ENCODE data around the gene GABBR2. TPM values are rescaled to one million over a fixed set of nuclear protein-coding genes. Genes with fewer than 3 reads are reported as not detected.

The GABBR2 gene
- total and polyA plus RNA-seq, 2 experiments from 2014 or later: 0.89 to 1.3 TPM

GRCh38 chr9:98370976-98371315, 337.8 kb downstream of the GABBR2 start (continued):
- TF ChIP-seq ZNF462 (CRISPR knock-in tag; IDR thresholded peaks at IDR 0.05): no peak
- TF ChIP-seq, protein P1, sequence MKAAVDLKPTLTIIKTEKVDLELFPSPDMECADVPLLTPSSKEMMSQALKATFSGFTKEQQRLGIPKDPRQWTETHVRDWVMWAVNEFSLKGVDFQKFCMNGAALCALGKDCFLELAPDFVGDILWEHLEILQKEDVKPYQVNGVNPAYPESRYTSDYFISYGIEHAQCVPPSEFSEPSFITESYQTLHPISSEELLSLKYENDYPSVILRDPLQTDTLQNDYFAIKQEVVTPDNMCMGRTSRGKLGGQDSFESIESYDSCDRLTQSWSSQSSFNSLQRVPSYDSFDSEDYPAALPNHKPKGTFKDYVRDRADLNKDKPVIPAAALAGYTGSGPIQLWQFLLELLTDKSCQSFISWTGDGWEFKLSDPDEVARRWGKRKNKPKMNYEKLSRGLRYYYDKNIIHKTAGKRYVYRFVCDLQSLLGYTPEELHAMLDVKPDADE (IDR thresholded peaks at IDR 0.05): no peak

DNA sequence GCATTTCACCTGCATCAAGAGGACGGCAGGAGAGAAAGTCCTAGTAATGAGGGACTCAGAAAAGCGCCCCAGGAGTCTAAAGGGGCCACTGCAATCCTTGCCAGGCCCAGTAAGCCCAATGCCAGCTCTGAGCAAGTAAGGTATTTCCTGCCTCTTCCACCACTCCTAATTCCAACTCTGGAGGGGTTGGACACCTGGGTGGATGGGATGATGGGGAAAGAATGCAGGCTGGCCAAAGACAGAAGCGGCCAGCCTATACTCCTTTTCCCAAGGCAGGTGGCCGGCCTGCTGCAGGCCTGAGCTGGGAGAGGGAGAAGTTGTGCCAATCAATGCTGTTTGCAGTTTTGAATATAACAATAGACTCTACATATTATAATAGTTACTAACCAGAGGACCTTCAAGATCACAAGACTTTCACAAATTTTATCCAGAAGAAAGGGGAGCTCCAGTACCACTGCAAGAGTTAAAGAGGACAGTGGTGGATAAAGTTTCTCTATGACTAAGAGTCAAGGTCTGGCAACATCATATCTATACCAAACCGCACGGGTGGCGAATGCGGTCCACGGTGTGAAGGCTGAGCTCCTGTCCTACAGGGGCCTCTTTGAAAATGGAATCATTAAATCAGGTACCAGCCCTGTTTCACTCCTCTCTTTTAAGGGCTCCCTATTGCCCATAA, 338.3 kb downstream of the GABBR2 start:
- no peaks in the 10 kb centered on the region for H3K9me2 ChIP-seq (ENCODE audit: insufficient read depth)
- no peaks in the 10 kb centered on the region for H3K4me1 ChIP-seq (ENCODE audit: insufficient read depth)
- no peak overlapping the region for H3K4me2 ChIP-seq
- peaks cover 8% of the 10 kb centered on the region for H3K4me1 Mint-ChIP-seq
- DNase-seq (ENCODE audit: low spot score): no peak
- peaks cover 3% of the 10 kb centered on the region; the same call in 1 of the 2 replicates for H3K36me3 ChIP-seq (ENCODE audit: insufficient read depth)
- H3K4me3 Mint-ChIP-seq: no peak overlapping the region
- peaks cover 2% of the 10 kb centered on the region for H3K27me3 Mint-ChIP-seq (ENCODE audit: insufficient read depth, low read depth, poor library complexity)
- no peak for ATAC-seq
- no peak overlapping the region for H2AFZ ChIP-seq
- H3K27ac Mint-ChIP-seq: no peak overlapping the region
- H3K79me2 ChIP-seq (replicated peaks; ENCODE audit: insufficient read depth): no peaks in the 10 kb centered on the region
- H3K9me3 Mint-ChIP-seq: peaks cover 16% of the 10 kb centered on the region
- no peak overlapping the region for H3K27ac ChIP-seq (ENCODE audit: low read depth)
- H3F3A ChIP-seq (replicated peaks; ENCODE audit: low read depth): no peaks in the 10 kb centered on the region
- peaks cover under 1% of the 10 kb centered on the region; the same call in 2 of the 3 replicates for H3K36me3 Mint-ChIP-seq (ENCODE audit: low read depth)
- TF ChIP-seq JUNB (IDR thresholded peaks at IDR 0.05; ENCODE audit: unreplicated experiment) (no peak), CTCF (conservative IDR thresholded peaks at IDR 0.05; ENCODE audit: low read depth in 2 of 2) (0 out of 4 replicates have a peak, but pooled peaks of 1 of the 2 experiments have one; percentile 1)
- H4K20me1 ChIP-seq (replicated peaks; ENCODE audit: insufficient read depth): no peaks in the 10 kb centered on the region
- no peaks in the 10 kb centered on the region for H3K27me3 ChIP-seq (ENCODE audit: insufficient read depth)
- no peak overlapping the region for H3K4me3 ChIP-seq

Measured in GM23338 (cell line).